ENCODE measurements around the gene INPPL1.

INPPL1 gene

DNA sequence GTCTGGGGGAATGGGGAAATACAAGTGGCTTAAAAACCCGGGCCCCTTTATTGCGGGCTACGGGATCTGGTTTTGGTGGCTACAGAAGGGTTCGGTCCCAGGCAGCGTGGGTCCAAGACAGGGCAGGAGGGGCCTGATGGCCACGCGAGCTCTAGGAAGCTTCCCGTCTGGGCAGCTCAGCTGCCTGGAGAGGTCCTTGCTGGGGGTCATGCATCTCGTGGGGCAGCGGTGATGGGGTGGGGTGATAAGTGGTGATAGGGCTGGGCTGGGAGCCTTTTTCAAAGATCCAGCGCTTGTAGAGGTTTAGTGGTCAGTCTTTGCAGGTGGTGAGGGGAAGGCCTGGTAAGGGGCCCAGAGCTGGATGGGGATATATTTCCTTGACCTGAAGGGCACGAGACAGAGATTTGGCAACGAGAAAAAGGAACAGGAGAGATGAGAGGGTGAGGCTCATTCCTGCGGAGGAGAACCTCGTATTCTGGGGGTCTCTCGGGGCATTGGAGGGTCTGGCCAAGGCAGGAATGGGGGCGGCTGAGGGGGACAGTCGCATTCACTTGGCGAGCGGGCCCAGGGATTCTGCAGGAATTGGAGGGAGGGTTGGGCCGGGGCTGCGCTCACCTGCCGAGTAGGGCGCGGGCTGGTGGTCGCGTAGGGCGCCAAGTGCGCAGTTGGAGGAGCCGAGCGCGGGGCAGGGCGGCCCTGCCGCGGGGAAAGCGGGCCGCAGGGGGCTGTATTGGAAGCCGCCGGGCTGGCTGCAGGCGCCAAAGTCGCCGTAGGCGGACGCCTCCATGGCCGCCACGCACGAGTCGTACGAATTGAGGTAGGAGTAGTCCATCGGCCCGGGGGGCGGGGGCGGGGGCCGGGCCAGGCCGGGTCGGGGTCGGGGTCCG is 18.8 kb downstream of the INPPL1 start:
- Histone ChIP-seq H3K27me3 (ENCODE audit: insufficient read depth, low read length, poor library complexity) (peaks cover 6% of the 10 kb centered on the region), H3K4me2 (ENCODE audit: insufficient read depth, low read length) (no peak overlapping the region), H3K4me1 (ENCODE audit: insufficient read depth, low read length) (no peaks in the 10 kb centered on the region), H2AFZ (ENCODE audit: low read depth, low read length) (no peak overlapping the region), H3K79me2 (ENCODE audit: insufficient read depth, low read length) (no peaks in the 10 kb centered on the region), H3K36me3 (ENCODE audit: insufficient read depth, low read length) (peaks cover 1% of the 10 kb centered on the region; the same call in 1 of the 2 replicates), H3K9me3 (ENCODE audit: insufficient read depth, low read length, severe bottlenecking) (no peaks in the 10 kb centered on the region), H3K27ac (ENCODE audit: low read length) (no peak overlapping the region), H3K4me3 (ENCODE audit: low read depth in 1 of 2, low read length in 2 of 2) (no peak overlapping the region), H3K9ac (ENCODE audit: low read depth, low read length) (no peak overlapping the region), H4K20me1 (ENCODE audit: insufficient read depth, low read length) (peaks cover 2% of the 10 kb centered on the region; the same call in 1 of the 2 replicates)
- TF ChIP-seq CTCF (IDR thresholded peaks at IDR 0.05; ENCODE audit: borderline replicate concordance, extremely low read depth, low read length, poor library complexity, severe bottlenecking) (no peak), EZH2 (IDR thresholded peaks at IDR 0.05; ENCODE audit: borderline replicate concordance, low read depth, low read length, severe bottlenecking) (no peak)
- no peak for DNase-seq
- ATAC-seq (ENCODE audit: insufficient read depth, low read depth), result no peak

DNA sequence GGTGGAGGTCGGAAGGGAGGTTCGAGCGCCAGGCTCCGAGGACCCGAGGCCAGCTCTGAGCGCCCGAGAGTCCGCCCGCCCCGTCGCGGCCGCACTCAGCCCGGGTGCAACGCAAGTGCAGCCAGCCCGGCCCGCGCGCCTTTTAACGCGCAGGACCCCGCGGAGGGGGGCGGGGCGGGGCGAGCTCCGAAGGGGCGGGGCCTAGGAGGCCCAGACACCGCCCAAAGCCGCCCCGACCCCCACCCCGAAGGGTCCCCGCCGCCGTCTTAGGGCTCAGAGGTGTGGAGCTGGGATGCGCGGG is 19.4 kb downstream of the INPPL1 start, which contains the start of gene PHOX2A:
Gene PHOX2A (minus strand): TSS at position 117 of the 301 bp plus-strand sequence. CDS start 172 bp downstream, outside the sequence.
- H3K4me1 ChIP-seq (ENCODE audit: insufficient read depth, low read length), result no peaks in the 10 kb centered on the region
- no peaks in the 10 kb centered on the region for H3K36me3 ChIP-seq (ENCODE audit: insufficient read depth, low read length)
- no peaks in the 10 kb centered on the region for H4K20me1 ChIP-seq (ENCODE audit: insufficient read depth, low read length)
- no peak within 1 kb of the TSS for H2AFZ ChIP-seq (ENCODE audit: low read depth, low read length)
- H3K4me2 ChIP-seq (ENCODE audit: insufficient read depth, low read length), result no peak within 1 kb of the TSS
- DNase-seq, result no peak
- H3K4me3 ChIP-seq (ENCODE audit: low read depth in 1 of 2, low read length in 2 of 2), result no peak within 1 kb of the TSS
- no peak for TF ChIP-seq CTCF (IDR thresholded peaks at IDR 0.05; ENCODE audit: borderline replicate concordance, extremely low read depth, low read length, poor library complexity, severe bottlenecking)
- TF ChIP-seq EZH2 (IDR thresholded peaks at IDR 0.05; ENCODE audit: borderline replicate concordance, low read depth, low read length, severe bottlenecking), result no peak
- H3K9me3 ChIP-seq (ENCODE audit: insufficient read depth, low read length, severe bottlenecking), result no peaks in the 10 kb centered on the region
- ATAC-seq (ENCODE audit: insufficient read depth, low read depth), result no peak
- H3K79me2 ChIP-seq (ENCODE audit: insufficient read depth, low read length), result no peaks in the 10 kb centered on the region
- H3K27ac ChIP-seq (ENCODE audit: low read length), result no peak within 1 kb of the TSS
- no peak within 1 kb of the TSS for H3K9ac ChIP-seq (ENCODE audit: low read depth, low read length)
- peaks cover 6% of the 10 kb centered on the region for H3K27me3 ChIP-seq (ENCODE audit: insufficient read depth, low read length, poor library complexity)

DNA sequence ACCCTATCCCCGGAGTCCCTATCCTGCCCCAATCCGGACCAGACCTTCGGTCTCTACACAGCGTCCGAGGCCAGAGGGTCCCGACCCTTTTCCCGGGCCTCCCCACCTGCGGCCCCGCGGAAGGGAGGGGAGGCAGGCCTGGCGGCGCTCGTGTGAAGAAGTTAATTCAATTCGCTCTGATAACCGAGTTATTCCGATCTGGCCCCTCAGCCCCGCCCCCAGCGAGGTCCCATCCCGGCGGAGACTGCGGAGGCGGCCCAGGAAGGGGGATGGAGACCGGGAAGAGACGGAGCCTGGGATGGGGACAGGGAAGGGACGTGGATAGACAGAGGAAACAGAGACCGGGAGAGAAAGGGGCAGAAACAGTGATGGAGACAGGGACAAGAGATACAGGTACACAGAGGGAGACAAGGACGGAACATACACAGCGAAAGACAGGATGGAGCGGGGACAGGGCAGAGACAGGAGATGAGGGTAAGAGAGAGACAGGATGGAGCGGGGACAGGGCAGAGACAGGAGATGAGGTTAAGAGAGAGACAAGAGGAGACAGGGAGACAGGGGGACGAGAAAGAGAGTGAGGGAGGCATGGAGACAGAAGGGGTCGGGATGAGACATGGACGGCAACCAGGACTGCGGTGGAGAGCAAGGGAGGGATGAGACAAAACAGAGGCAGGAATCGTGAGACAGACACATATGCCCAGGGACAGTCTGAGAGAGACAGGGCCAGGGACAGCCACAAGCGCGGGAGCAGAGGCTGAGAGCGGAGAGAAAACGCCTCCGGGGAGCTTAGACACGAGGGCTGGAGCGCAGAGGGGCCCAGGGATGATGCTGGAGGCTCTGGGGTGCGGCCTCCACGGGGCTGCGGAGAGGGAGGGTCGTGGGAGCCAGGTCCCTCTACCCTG is 20.0 kb downstream of the INPPL1 start:
- H3K9me3 ChIP-seq (ENCODE audit: insufficient read depth, low read length, severe bottlenecking), result no peaks in the 10 kb centered on the region
- H3K36me3 ChIP-seq (ENCODE audit: insufficient read depth, low read length), result no peaks in the 10 kb centered on the region
- no peak overlapping the region for H3K27ac ChIP-seq (ENCODE audit: low read length)
- H3K4me1 ChIP-seq (ENCODE audit: insufficient read depth, low read length), result no peaks in the 10 kb centered on the region
- H3K4me2 ChIP-seq (ENCODE audit: insufficient read depth, low read length), result no peak overlapping the region
- no peak overlapping the region for H3K4me3 ChIP-seq (ENCODE audit: low read depth in 1 of 2, low read length in 2 of 2)
- H3K27me3 ChIP-seq (ENCODE audit: insufficient read depth, low read length, poor library complexity), result peaks cover 6% of the 10 kb centered on the region
- no peak overlapping the region for H3K9ac ChIP-seq (ENCODE audit: low read depth, low read length)
- TF ChIP-seq CTCF (IDR thresholded peaks at IDR 0.05; ENCODE audit: borderline replicate concordance, extremely low read depth, low read length, poor library complexity, severe bottlenecking) (no peak), EZH2 (IDR thresholded peaks at IDR 0.05; ENCODE audit: borderline replicate concordance, low read depth, low read length, severe bottlenecking) (no peak)
- DNase-seq, result no peak
- H4K20me1 ChIP-seq (ENCODE audit: insufficient read depth, low read length), result no peaks in the 10 kb centered on the region
- no peaks in the 10 kb centered on the region for H3K79me2 ChIP-seq (ENCODE audit: insufficient read depth, low read length)
- no peak for ATAC-seq (ENCODE audit: insufficient read depth, low read depth)
- H2AFZ ChIP-seq (ENCODE audit: low read depth, low read length), result no peak overlapping the region
